ENCODE measurements around the gene ZMYM4.

GRCh38 chr1:35229587-35230360, 38.7 kb upstream of the ZMYM4 start:
- TF ChIP-seq CTCF (conservative IDR thresholded peaks at IDR 0.05; ENCODE audit: low read length) (no peak), EZH2phosphoT487 (IDR thresholded peaks at IDR 0.05; ENCODE audit: borderline replicate concordance) (no peak)
